ENCODE results near the gene HAND2.

The HAND2 gene

DNA sequence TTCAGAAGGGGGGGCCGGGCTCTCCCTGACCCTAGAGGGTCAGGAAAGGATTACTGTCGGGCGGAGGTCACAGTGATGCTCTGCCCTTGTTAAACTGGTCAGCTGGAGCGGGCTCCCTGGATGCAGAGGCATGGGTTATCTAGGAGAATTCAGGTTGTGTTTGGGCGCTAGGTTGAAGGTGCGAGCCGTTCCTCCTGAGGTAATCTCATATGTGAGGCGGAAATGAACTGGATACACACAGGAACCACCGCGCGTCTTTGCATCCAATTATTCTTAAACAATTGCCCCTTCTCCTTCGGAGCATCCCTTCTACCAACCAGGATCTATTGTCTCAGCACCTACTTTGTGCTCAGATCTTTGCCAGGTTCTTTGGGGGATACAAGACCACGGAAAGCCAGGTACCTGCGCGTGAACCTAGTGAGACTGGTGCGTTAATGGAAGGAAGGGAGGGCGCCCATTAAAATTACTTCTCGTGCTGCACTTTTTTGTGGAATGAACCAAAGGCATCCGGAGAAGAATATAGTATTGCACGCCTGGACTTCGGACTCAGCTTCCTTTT lies 28.4 kb downstream of the HAND2 start:
- no peak for DNase-seq

DNA sequence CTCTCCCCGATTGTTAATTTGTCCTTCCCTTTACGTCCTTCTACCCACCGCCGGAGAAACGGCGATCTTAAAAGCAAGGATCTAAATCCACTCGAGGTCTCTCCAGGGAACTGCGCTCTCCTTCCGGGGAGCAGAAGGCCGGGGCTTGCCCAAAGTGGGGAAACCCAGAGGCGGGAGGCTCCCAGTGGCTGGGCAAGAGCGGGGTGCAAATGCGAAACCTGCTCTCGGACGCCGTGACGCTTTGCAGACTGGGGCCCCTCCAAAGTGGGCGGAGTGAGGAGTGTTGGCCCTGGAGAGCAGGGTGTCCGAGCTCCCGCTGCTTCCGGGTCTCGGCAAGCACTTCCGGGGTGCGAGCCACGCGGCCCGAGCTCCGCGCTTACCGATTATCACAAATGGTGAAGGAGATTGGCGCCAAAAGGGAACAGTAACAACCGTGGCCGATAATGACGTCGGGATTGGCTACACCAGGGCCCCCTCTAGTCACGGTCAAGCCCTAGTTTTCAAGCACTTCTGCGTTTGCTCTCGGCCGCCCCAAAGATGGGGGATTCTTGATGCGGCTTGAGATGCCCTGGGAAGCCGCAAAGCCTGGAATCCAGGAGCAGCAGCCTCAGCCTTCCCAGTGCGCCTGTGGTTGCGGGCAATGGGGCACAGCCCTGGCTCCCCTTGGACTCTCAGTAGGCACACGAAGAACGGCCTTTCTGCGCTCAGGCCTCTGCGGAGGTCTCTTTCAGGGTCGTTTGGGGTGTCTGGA lies 29.0 kb downstream of the HAND2 start:
- peak in 2 of 4 experiments; percentile 42 to 52 for DNase-seq

DNA sequence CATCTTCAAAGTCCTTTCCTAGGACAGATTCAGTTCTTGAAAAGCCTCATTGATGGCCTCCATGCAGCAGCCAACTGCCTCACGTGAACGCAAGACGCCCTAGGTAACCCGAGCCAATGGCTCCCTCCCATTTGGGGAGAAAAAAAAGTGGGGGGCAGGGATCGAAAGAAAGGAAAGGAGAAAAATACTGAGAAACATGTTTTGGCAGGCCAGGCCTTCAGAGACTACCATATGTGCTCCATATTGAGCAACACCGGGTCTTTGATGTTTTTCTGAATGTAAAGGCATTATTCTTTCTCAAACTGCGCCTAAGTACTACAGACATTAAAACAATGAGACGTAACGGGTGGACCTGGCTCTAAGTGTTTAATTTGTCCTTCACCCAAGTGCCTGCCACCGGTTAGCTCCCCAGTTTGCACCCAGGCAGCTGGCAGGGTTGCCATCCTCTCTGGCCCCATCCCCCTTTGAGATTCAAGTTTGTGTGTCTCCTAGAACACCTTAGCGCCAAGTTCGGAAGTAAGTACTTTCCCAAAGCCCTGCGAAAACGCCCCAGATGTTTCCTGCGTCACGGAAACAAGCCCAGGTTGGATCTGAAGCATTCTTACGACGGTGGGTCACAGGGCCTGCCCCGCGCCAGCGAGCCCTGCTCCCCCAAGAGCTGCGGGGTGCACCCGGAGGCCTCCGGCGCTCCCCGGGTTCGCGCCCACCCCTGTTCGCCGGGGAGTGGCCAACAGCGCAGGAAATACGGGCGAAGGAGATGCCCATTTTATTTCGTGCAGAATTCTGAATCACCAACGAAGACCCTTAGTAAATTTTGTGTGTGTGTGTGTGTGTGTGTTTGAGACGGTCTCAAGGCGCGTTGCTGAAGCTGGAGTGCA lies 30.1 kb downstream of the HAND2 start:
- DNase-seq = no peak

DNA sequence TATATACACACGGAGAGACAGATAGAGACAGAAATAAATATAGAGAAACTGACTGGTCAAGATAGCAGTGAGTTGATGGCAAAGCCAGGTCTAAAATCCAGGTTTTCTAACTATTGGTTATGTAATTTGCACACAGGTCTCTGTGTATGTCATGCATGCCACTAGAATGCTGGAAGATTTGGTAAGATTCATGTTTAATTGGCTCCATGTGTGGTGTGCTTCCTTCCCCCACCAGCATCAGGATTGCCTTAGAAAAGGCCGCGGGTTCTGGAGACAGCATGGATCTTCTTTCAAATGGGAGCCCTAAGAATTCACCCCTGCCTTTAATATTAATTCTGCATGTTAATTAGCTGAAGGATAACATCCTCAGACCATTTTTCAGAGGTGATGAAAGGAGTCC lies 31.3 kb downstream of the HAND2 start:
- no peak for DNase-seq

DNA sequence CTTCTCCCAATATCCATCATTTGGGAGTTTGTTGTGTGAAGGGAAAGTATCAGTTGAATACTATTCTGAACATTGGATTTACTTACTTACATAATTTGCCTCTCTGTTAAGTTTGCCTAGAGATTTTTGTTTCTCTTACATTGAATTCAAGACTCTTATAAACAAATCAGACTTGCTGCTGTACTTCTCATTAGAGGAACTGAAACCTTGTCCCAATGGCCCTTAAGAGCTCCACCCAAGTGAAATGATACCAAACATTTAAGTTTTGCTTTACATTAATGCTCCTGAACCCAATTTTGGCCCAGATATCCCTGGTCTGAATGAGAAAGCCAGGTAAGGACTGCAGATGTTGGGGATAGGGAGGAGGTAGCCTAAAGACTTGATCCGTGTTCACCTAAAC lies 32.0 kb downstream of the HAND2 start:
- peak in 2 of 4 experiments; percentile 48 to 61 for DNase-seq

DNA sequence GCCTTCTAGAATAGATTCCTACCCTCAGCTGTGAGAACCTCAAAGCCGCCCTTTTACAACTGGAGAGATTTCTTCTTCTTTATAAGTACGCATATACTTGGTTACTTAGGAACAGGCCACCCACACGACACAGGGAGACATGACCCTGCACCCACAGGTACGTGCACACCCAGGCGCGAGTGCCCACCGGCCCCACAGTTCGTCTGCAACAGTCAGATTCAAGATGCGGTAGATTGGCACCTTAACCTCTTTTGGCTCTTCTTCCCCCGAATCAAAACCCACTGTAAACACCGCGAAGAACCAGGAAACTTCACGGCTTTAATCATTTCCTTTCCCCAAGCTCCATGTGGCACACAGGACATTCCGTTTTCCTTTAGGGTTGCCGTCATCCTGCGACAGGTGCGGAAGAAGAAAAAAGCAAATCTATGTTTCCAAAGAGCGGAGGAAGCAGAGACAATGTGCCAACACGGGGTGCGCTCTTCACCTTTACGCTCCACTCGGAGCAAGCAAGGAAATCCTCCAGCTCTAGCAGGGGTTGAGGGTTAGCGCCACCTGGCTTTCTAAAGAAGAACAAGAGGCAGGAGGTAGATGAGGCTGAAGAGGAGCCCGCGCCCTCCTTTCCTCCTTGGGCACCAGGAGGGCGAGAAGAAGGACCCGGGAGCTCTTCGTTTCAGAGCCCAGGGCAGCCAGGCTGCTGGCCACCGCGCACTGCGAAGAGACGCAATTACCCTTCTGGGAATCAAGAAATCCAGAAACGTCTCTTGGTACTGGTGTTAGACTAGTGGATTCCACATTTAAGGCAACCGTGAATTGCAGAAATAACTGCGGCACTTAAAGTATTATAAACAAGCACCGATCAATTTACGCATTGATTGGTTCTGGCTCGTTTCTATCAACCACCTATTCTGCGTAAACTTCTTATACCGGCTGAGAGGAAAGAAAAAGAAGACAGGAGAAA lies 35.7 kb downstream of the HAND2 start:
- DNase-seq = peak; percentile 56 to 79 (median 74)

DNA sequence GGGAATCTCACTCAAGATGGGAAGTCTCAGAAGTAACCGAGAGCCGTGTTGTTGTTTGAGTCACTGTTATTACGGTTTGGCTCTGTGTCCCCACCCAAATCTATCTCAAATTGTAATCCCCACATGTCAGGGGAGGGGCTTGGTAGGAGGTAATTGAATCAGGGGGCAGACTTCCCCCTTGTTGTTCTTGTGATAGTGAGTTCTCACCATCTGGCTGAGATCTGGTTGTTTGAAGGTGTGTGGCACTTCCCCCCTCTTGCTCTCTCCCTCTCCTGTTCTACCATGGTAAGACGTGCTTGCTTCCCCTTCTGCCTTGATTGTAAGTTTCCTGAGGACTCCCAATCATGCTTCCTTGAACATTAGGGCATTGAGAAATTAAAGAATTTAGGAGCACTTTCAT lies 37.0 kb downstream of the HAND2 start:
- DNase-seq = no peak

DNA sequence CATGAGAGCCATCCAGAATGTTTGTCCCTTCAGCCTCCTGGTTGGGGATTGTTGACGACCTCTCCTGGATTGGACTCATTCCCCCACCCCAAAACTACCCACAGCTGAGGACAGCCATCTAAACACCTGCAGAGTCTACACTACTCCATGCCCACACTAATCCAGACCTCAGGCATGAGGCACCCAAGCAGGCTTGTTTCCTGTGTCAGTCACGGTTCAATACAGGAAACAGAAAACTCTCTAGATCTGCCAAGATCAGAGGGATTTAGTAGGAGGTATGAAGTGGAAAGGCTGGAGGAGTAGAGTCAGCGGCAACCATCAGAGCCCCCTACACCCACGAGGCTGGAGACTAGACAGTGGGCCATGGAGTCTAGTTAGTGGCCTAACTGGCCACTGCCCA lies 37.7 kb downstream of the HAND2 start:
- no peak for DNase-seq

DNA sequence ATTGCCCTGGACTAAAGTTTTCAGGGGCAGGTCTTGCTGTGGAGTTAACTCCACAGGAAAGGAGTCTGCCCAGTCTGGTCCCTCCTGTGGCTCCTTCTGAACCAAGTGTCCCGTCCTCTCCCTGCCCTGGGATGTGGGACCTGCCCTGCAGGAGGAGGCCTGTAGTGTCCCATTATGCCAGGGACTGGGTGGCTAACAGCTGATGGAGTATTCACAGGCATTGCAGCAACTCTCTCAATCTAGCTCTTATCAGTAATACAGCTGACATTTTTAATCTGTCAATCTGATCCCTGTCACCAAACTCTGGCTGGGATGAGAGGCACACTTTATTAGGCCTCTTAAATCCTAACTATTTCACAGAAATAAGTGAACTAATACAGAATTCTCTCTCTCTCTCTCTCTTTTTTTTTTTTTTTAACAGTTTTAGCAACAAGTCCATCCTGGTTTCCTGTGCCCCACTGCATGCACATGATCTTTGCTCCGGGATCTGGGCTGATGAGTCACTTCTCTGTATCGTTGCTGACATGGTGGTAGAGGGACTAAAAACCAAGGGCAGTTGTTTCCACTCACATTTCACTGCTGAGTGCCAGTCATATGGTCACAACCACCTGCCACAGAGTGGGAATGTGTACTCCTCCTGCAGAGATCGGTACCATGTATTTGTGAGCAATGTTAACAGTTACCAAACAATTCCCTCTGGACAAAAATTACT lies 39.1 kb downstream of the HAND2 start:
- DNase-seq = peak; percentile 71 to 85 (median 77)

DNA sequence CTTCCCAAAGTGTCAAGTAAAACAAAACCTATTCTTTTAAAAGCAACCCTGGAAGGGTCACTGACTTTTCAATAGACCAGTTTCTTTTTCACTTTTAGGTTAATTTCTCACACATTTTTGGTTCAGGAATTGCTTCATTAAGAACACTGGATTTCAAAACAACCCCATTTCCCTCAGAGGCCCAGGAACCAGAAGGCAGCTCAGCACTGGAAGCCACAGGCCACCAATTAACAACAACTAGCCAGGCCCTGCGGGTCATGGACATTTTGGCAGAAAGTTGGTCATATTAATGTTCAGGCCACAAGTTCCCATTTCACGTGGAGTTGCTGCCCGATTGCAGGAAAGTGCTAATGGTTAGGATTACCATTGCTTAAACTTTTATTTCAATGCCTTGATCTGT lies 39.8 kb downstream of the HAND2 start:
- peak; percentile 49 to 68 (median 65) for DNase-seq

DNA sequence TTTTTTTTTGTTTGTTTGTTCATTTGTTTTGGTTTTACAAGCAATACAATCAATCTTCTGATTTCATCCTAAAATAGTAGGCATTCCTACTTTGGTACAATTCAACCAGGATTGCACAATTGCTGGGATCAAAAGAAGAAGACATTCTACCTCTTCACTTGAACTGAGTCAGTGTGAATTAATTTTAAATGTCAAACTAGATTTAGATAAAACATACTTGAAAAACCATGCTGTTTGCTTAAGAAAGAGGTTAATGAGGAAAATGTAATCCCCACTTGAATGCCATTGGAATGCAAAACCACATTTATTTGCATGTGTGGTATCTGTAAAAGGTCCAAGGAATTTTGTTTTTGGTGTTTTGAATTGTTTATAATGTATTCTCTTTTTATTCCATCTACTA lies 40.5 kb downstream of the HAND2 start:
- no peak for DNase-seq

DNA sequence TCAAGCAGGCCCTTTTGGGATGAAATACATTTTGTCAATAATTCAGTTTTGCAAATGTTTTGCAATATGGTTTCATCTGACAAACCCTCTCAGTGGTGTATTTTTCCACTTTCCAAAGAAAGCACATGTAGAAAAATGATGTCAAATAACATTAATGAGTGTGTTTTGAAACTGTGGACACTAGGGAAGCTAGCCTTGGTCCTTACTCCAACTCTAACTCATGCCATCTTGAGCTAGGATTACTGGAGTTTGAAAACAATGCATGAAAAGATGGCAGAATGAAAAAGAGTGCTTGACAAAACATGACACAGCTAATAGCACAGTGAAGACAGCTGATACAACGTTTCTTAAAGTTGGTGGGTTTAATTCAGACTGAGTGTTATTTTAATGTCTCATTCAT lies 41.4 kb downstream of the HAND2 start:
- no peak for DNase-seq

DNA sequence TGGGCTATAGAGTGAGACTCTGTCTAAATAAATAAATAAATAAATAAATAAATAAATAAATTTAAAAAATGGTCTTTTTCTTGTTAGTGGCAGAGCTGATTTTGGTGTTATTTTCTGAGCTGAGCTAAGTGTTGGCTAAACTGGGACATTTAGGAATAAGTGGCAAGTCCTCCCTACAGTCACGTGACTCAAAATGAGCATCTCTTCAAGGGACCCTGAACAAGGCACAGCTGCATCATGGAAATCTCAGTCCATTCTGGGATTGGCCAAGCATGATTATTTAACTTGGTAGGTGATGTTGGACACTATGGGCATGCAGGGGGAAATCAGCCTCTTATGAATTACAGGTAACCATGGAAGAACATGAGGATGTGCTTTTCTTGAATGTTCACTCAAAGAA lies 42.0 kb downstream of the HAND2 start:
- no peak for DNase-seq

DNA sequence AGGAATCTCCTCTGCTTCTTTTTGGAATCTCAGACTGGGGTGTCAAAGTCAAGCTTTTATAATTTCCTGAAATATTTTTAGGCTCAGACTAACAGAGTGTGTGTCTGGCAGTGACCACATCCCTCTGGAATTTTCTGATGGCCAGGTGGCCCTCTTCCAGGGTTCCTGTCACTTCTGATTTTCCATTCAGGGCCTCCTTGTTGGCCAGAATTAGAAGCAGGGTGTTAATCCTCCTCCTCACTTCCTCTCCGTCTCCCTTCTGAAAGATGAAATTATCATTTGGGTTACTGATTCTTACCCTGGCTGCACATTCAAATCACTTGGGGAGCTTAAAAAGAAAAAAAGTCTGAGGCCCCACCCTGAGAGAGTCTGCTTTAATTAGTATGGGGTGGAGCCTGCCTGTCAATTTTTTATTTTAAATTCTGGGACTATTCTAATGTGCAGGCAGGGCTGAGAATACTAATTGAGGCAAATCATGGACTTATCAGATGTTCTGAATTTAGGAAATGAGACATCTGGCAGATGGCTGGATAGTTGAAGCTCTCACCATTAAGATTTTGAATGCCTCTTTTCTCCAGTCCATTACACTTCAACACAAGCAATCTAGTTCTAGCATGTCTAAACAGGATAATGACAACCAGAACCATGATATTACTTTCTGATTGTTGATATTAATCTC lies 43.2 kb downstream of the HAND2 start:
- DNase-seq = no peak

DNA sequence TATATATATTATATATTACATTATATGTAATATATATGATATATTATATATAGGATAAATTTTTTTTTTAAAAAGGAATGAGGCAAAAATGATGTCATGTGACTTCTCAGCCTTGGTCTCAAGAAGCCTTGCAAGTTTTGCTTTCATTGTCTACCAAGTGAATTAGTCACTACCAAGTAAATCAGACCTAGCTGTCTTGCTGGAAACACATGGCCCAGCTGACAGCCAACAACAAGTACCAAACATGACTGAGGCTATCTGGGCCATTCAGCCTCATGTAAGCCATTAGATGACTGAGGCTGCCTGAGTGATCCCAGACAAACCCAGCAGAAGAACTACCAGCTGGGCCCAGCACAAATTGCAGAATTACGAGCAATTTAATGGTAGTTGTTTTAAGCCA lies 44.9 kb downstream of the HAND2 start:
- no peak for DNase-seq

DNA sequence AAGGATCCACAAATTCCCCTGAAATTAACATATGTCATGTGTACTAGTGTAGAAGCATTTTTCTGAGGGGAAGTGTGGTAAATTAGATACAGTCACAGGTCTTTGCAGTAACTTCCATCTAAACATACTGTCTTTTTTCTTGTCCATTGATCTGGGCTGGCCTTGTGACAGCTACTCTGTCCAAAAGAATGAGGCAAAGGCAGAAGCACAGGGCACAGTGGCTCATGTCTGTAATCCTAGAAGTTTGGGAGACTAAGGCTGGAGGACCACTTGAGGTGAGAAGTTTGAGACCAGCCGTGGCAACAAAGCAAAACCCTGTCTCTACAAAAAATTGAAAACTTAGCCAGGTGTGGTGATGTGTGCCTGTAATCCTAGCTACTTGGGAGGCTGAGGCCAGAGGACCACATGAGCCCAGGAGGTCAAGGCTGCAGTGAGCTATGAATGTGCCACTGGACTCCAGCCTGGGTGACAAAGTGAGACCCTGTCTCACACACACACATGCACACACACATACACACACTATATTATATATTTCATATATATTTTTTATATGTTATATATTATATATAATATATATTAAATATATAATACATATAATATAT lies 47.6 kb downstream of the HAND2 start:
- no peak for DNase-seq

DNA sequence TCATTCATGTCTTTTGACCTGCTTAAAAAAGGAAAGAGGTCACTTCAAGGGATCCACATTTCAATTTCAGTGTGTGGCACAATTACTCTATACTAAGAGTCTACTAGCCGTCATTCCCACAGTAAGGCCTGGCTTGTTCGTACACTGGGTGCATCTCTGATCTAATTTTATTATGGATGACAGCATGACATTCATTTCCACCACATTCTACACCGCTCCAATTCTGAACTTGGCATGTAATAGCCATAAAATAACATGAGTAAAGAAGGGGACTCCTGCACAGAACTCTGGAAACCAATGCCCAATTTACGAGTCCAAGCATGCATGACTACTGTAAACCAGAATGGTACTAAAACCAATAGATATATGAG lies 51.1 kb downstream of the HAND2 start:
- DNase-seq = no peak

DNA sequence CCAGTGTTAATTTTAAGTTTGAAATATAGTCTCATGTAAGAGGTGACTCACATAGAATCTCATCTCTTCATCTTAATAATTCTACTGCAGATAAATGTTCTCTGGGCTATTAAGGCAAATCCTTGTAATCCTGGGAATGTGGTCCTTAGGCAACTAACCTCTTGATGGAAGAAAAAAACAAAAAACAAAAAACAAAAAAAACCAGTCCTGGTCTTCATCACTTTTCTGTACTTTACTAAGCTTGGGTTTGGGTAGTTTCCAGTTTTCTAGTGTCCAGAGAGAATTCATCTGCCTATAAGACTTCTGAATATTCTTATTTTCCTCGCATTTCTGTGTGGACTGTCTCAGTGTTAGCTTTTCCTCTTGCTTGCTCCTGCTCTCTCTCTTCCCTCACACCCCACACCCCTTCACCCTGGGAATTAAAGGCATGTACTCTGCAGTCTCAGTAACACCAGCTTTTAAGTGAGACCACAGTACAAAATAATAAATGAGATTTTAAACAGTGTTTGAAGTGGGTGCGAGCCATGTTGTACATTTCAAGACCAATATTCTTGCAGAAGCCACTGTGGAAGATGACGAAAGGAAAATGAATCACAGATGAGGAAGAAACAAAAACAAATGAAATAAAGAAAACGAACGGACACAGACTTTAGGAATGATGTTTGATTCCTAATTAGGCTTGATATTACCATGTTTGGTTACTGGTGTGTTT lies 51.7 kb downstream of the HAND2 start:
- no peak for DNase-seq

DNA sequence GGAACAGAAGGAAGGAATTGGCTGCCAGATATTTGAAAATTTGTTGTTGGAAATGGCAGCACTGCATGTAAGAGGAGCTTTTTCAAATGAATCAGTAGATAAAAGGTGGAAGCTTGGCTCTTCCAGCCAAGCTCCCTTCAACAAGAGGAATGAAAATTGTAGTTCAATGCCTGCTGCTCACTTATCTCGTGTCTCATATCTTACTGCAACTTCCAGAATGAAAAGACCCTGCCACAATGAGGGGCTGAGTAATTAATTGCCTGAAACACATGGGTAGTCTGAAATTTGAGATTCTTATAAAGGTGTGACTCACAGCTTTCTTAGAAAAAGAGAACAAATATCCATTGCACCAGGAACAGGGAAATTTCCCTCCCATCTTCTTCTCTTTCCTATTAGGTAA lies 53.0 kb downstream of the HAND2 start:
- no peak for DNase-seq

Data from suppressor macrophage (primary cell).